Endothelial cell (in vitro differentiated cells): ENCODE results near the gene ERCC2. TPM values are rescaled to one million over a fixed set of nuclear protein-coding genes. Genes with fewer than 3 reads are reported as not detected.

ENCODE experiments used
- DNase-seq: peaks from one replicate; pipeline ENCODE4 v3.0.0; 2021; ENCODE audit warnings: low spot score
- H3K27ac Mint-ChIP-seq: one replicate; pipeline ENCODE4 v1.8.0; 2021; ENCODE audit warnings: mixed read lengths, inconsistent platforms; ENCODE audit not compliant: unreplicated experiment
- H3K27me3 Mint-ChIP-seq: one replicate; pipeline ENCODE4 v1.8.0; 2021; ENCODE audit warnings: mild to moderate bottlenecking, moderate library complexity, mixed read lengths, inconsistent platforms; ENCODE audit not compliant: unreplicated experiment
- H3K36me3 Mint-ChIP-seq: one replicate; pipeline ENCODE4 v1.8.0; 2021; ENCODE audit warnings: mild to moderate bottlenecking, low read depth, mixed read lengths, inconsistent platforms; ENCODE audit not compliant: unreplicated experiment
- H3K4me1 Mint-ChIP-seq: one replicate; pipeline ENCODE4 v1.8.0; 2021; ENCODE audit warnings: mild to moderate bottlenecking, mixed read lengths, inconsistent platforms; ENCODE audit not compliant: unreplicated experiment
- H3K4me3 Mint-ChIP-seq: one replicate; pipeline ENCODE4 v1.8.0; 2021; ENCODE audit warnings: mild to moderate bottlenecking, mixed read lengths, inconsistent platforms; ENCODE audit not compliant: unreplicated experiment
- H3K9me3 Mint-ChIP-seq: one replicate; pipeline ENCODE4 v1.8.0; 2021; ENCODE audit warnings: mixed read lengths, inconsistent platforms; ENCODE audit not compliant: unreplicated experiment
- total RNA-seq: library from RNA; stranded (reverse); fragmentation: NEBNext Ultra II Directional; extraction: Animal tissue kit (Norgen Biotek cat#: 25700); gene quantifications from one replicate; pipeline ENCODE4 v1.2.1, GENCODE V29; 2021; ENCODE audit not compliant: unreplicated experiment
- TF ChIP-seq, protein P1 (sequence below): fragments of 200-600 bp; sonication (generic); IDR thresholded peaks from one replicate; pipeline ENCODE4 v1.5.0; 2021; ENCODE audit warnings: antibody characterized with exemption; ENCODE audit not compliant: unreplicated experiment

The ERCC2 gene
- total RNA-seq, 1 donor from 2014 or later, result 44.2 TPM

DNA sequence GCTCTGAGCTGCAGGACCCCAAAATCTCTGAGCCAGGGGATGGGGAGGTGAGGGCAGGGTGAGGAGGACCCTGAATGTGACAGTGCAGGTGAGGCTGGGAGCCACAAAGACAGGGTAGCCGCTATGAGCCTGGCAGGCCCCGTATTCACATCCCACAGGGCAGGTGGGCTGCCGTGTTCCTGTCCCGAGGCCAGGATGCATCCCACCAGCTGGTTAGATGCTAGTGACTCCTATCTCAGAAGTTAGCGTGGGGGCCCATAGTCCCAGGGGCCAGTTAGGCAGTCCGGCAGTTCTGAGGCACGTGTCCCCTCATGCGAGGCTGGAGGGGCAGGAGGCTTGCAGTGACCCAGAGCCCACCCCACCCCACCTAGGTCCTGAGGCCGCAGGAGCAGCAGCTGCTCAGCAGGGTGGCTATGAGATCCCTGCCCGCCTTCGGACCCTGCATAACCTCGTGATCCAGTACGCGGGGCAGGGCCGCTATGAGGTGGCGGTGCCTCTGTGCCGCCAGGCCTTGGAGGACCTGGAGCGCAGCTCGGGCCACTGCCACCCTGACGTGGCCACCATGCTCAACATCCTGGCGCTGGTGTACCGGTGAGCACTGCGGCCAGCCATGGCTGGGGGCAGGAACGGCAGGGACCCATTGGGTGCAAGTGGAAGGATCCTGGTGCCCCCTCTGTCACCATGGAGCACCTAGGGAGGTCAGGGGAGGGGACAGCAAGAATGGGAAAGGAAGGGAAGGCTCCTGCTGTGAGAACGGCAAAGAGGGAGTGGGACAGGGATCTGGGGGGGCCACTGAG lies 22.6 kb downstream of the ERCC2 start:
- TF ChIP-seq, protein P1, sequence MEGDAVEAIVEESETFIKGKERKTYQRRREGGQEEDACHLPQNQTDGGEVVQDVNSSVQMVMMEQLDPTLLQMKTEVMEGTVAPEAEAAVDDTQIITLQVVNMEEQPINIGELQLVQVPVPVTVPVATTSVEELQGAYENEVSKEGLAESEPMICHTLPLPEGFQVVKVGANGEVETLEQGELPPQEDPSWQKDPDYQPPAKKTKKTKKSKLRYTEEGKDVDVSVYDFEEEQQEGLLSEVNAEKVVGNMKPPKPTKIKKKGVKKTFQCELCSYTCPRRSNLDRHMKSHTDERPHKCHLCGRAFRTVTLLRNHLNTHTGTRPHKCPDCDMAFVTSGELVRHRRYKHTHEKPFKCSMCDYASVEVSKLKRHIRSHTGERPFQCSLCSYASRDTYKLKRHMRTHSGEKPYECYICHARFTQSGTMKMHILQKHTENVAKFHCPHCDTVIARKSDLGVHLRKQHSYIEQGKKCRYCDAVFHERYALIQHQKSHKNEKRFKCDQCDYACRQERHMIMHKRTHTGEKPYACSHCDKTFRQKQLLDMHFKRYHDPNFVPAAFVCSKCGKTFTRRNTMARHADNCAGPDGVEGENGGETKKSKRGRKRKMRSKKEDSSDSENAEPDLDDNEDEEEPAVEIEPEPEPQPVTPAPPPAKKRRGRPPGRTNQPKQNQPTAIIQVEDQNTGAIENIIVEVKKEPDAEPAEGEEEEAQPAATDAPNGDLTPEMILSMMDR, result no peak
- Mint-ChIP-seq H3K27me3 (peaks cover 17% of the 10 kb centered on the region), H3K4me3 (no peak overlapping the region), H3K36me3 (peaks cover 19% of the 10 kb centered on the region), H3K9me3 (no peaks in the 10 kb centered on the region), H3K4me1 (no peaks in the 10 kb centered on the region), H3K27ac (no peak overlapping the region)
- DNase-seq, result no peak

DNA sequence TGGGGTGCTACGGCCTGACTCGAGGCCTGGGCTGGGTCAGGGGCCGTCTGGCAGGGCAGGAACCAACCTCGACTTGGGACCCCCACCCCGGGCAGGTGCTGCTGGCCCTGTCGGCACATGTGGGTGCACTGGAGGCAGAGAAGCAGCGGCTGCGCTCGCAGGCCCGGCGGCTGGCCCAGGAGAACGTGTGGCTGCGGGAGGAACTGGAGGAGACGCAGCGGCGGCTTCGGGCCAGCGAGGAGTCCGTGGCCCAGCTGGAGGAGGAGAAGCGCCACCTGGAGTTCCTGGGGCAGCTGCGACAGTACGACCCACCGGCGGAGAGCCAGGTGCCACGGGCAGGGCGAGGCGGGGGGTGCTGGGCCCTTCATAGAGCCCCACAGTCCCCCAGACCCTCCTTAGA lies 23.9 kb downstream of the ERCC2 start:
- TF ChIP-seq, protein P1, result no peak
- no peak for DNase-seq
- peaks cover 17% of the 10 kb centered on the region for H3K27me3 Mint-ChIP-seq
- H3K4me3 Mint-ChIP-seq, result no peak overlapping the region
- no peaks in the 10 kb centered on the region for H3K4me1 Mint-ChIP-seq
- H3K27ac Mint-ChIP-seq, result no peak overlapping the region
- H3K36me3 Mint-ChIP-seq, result peaks cover 16% of the 10 kb centered on the region
- no peaks in the 10 kb centered on the region for H3K9me3 Mint-ChIP-seq

DNA sequence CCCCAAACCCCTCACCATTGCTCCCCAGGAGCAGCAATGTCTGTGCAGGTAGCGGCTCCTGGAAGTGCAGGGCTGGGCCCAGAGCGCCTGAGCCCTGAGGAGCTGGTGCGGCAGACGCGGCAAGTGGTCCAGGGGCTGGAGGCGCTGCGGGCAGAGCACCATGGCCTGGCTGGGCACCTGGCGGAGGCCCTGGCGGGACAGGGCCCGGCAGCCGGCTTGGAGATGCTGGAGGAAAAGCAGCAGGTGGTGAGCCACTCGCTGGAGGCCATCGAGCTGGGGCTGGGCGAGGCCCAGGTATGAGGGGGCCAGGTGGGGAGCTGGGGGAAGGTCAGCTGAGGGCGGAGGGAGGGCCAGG lies 24.9 kb downstream of the ERCC2 start:
- TF ChIP-seq, protein P1, result no peak
- H3K4me1 Mint-ChIP-seq, result no peaks in the 10 kb centered on the region
- H3K4me3 Mint-ChIP-seq, result no peak overlapping the region
- DNase-seq, result no peak
- no peak overlapping the region for H3K27ac Mint-ChIP-seq
- H3K9me3 Mint-ChIP-seq, result no peaks in the 10 kb centered on the region
- peaks cover 10% of the 10 kb centered on the region for H3K36me3 Mint-ChIP-seq
- peaks cover 14% of the 10 kb centered on the region for H3K27me3 Mint-ChIP-seq

DNA sequence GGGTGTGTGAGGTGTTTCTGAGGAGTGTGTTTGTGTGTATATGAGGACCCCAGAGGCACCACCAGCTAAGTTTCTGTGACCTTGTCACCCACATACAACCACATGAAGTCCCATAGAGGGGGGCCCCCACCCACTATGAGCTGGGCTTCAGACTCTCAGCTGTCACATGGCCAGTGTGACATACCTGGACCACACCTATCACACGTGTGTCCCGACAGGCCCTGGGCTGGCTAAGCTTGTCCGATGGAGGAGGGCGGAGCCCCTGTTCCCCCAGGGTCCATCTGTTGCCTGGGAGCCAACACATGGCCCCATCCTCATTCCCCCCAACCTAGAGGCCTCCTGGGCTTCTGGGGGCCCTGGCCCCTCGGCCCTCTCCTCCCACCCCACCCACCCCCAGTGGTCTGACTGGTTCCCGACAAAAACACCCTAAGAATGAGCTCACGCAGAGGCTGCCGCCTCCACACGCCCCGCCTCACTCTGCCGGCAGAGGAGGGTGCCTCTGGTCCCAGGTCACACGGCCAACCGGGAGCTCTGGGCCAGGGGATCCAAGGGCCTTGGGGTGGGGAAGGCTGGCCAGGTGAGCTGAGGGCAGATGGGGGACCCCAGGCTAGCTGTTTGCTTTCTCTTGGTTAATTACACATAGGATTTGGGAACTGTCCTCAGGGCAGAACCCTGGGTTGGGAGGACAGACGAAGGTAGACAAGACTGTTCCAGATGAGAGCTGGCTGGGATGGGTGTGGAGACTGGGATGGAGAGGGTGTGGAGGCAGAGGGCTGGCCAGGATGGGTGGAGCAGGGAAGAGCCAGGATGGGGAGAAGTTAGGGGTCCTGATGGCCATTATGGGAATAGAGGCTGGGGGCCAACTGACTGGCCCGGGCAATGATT lies 25.5 kb downstream of the ERCC2 start:
- no peak for DNase-seq
- Mint-ChIP-seq H3K4me3 (no peak overlapping the region), H3K9me3 (no peaks in the 10 kb centered on the region), H3K36me3 (peaks cover 6% of the 10 kb centered on the region), H3K27me3 (peaks cover 16% of the 10 kb centered on the region), H3K27ac (no peak overlapping the region), H3K4me1 (peaks cover 4% of the 10 kb centered on the region)
- TF ChIP-seq, protein P1, result no peak

DNA sequence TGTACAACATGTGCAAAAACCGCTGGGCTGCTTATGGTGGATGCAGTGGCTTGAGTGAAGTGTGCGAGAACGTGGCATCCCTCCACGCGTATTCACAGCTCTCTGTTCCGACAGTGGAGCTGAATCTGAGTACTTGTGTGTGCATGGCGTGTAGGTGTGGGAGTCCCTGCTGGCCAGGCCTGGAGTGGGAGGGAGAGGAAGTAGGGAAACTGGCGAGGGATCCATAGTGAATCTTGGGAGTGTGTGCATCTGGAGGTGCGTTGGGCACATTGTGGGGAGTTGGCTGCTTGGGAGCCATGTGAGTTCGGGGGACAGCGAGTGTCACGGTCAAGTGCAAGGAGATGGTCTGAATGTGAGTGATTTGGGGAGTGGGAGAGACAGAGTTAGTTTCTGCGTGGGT lies 27.5 kb downstream of the ERCC2 start:
- peaks cover 13% of the 10 kb centered on the region for H3K27me3 Mint-ChIP-seq
- no peaks in the 10 kb centered on the region for H3K9me3 Mint-ChIP-seq
- H3K27ac Mint-ChIP-seq, result no peak overlapping the region
- TF ChIP-seq, protein P1, result no peak
- peaks cover 4% of the 10 kb centered on the region for H3K4me1 Mint-ChIP-seq
- no peak for DNase-seq
- H3K36me3 Mint-ChIP-seq, result no peaks in the 10 kb centered on the region
- H3K4me3 Mint-ChIP-seq, result no peak overlapping the region
